DND-41 (cell line): ENCODE results near the gene TRIM34.

ENCODE experiments used
- EZH2 ChIP-seq: IDR thresholded peaks from 3 replicates; pipeline ENCODE4 v1.6.1; 2012; ENCODE audit warnings: borderline replicate concordance, low read depth, mild to moderate bottlenecking, moderate library complexity, low read length, inconsistent platforms; ENCODE audit not compliant: severe bottlenecking
- TF ChIP-seq, protein P1 (sequence below): IDR thresholded peaks from 2 replicates; pipeline ENCODE4 v1.5.1; 2012; ENCODE audit warnings: borderline replicate concordance, low read length, moderate library complexity, mild to moderate bottlenecking; ENCODE audit not compliant: poor library complexity, severe bottlenecking; ENCODE audit errors: extremely low read depth

DNA sequence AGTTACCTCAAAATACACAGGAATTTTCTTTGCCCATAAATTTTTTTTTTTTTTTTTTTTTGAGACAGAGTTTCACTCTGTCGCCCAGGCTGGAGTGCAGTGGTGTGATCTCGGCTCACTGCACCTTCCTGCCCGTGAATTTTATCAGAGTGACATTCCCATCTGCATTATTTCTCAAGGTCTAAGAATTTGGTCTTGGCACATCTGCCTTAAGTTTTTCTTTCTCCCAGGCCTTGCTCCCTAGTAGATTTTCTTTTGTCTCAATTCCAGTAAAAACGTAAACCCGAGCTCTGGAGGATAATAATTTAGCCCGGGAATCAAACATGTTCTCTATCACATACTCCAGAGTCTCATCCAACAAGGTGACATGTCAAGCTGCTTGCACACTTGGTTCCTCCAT lies 16.0 kb upstream of the TRIM34 start:
- TF ChIP-seq, protein P1, sequence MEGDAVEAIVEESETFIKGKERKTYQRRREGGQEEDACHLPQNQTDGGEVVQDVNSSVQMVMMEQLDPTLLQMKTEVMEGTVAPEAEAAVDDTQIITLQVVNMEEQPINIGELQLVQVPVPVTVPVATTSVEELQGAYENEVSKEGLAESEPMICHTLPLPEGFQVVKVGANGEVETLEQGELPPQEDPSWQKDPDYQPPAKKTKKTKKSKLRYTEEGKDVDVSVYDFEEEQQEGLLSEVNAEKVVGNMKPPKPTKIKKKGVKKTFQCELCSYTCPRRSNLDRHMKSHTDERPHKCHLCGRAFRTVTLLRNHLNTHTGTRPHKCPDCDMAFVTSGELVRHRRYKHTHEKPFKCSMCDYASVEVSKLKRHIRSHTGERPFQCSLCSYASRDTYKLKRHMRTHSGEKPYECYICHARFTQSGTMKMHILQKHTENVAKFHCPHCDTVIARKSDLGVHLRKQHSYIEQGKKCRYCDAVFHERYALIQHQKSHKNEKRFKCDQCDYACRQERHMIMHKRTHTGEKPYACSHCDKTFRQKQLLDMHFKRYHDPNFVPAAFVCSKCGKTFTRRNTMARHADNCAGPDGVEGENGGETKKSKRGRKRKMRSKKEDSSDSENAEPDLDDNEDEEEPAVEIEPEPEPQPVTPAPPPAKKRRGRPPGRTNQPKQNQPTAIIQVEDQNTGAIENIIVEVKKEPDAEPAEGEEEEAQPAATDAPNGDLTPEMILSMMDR, result no peak
- TF ChIP-seq EZH2, result no peak
